Breast epithelium (tissue), 4 donors: ENCODE data around the gene TEX51. TPM values are rescaled to one million over a fixed set of nuclear protein-coding genes. Genes with fewer than 3 reads are reported as not detected.

Experiments
- DNase-seq, 2 donors: peaks; one replicate each; pipeline ENCODE4 v3.0.0-alpha.2; 2019; ENCODE audit warnings: low spot score in 2 of 2
- H3K27ac ChIP-seq, 2 donors: fragments of 200-600 bp; sonication (generic) in 1 of 2; one replicate each; pipeline ENCODE4 v1.5.1; 2016 to 2019; ENCODE audit warnings: mild to moderate bottlenecking in 1 of 2
- H3K27me3 ChIP-seq, 2 donors: fragments of 200-600 bp; sonication (generic) in 1 of 2; one replicate each; pipeline versions ENCODE4 v1.5.1 to v1.6.0; 2017 to 2019; ENCODE audit warnings: control low read depth in 1 of 2, mild to moderate bottlenecking in 1 of 2
- H3K36me3 ChIP-seq: fragments of 200-600 bp; one replicate; pipeline ENCODE4 v1.5.1; 2019
- H3K4me1 ChIP-seq, 2 donors: fragments of 200-600 bp; sonication (generic); one replicate each; pipeline ENCODE4 v1.5.1; 2016 to 2019; ENCODE audit warnings: control low read depth in 1 of 2
- H3K4me3 ChIP-seq, 3 donors: fragments of 200-600 bp; sonication (generic); 1 replicate in 2 of 3; 2 replicates in 1 of 3; pipeline ENCODE4 v1.5.1; 2016 to 2019; ENCODE audit warnings: mild to moderate bottlenecking in 3 of 3, moderate library complexity in 2 of 3
- H3K9me3 ChIP-seq, 2 donors: fragments of 200-600 bp; sonication (generic) in 1 of 2; one replicate each; pipeline ENCODE4 v1.5.1; 2016 to 2019; ENCODE audit warnings: control low read depth in 1 of 2
- POLR2A ChIP-seq: fragments of 450-650 bp; IDR thresholded peaks from one replicate; pipeline ENCODE4 v1.6.1; 2016; ENCODE audit warnings: antibody characterized with exemption, mild to moderate bottlenecking, moderate library complexity
- POLR2AphosphoS5 ChIP-seq, 3 donors: sonication (generic); formaldehyde crosslinking; IDR thresholded peaks; one replicate each; pipeline ENCODE4 v1.6.1; 2017; ENCODE audit warnings: antibody characterized with exemption in 3 of 3
- intact Hi-C: fragments of 100-400 bp; cut with DNase I; formaldehyde crosslinking; loops from one replicate; pipeline ENCODE4 v1.15.1; 2023; ENCODE audit warnings: low total_unique reads
- total RNA-seq, 3 donors: library from RNA; depleted of rRNA; stranded (reverse); fragments of >200 nt; gene quantifications; one replicate each; pipeline ENCODE4 v1.1.0, GENCODE V29; 2016
- TF ChIP-seq, protein P1 (sequence below), 3 donors: fragments of 450-650 bp; IDR thresholded peaks; one replicate each; pipeline ENCODE4 v1.5.1; 2016 to 2017; ENCODE audit warnings: antibody characterized with exemption in 3 of 3, mild to moderate bottlenecking in 3 of 3, moderate library complexity in 3 of 3

Gene TEX51
- total RNA-seq, 3 donors from 2014 or later = not detected

DNA sequence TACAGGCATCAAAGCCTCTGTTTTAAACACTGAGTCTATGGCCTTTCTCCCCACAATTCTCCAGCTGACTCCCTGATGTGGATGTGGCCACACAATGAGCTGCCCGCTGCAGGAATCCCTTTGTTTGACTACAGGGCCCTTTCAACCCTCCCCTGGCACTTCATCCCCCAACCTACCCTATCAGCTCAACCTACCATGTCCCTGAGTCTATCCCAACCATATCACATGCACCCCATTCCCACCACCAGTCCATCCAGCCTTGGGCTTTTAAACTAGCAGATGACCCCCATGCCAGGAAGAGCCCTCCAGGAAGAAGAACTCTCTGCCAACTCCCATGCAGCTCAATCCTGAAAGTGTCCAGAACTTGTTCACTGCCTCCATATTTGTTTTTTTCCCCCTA is 46.9 kb upstream of the TEX51 start:
- no peaks in the 10 kb centered on the region for H3K27me3 ChIP-seq
- TF ChIP-seq POLR2AphosphoS5 (IDR thresholded peaks at IDR 0.05) = no peak
- no peak overlapping the region for H3K27ac ChIP-seq
- no peak overlapping the region for H3K4me3 ChIP-seq
- H3K36me3 ChIP-seq = no peaks in the 10 kb centered on the region
- no peaks in the 10 kb centered on the region for H3K9me3 ChIP-seq
- H3K4me1 ChIP-seq = no peaks in the 10 kb centered on the region
- intact Hi-C loops = no loop called here
- no peak for DNase-seq

- intact Hi-C loops = no loop called here
- H3K9me3 ChIP-seq = no peaks in the 10 kb centered on the region
- no peaks in the 10 kb centered on the region for H3K4me1 ChIP-seq
- no peaks in the 10 kb centered on the region for H3K36me3 ChIP-seq
- H3K27me3 ChIP-seq = no peaks in the 10 kb centered on the region
- no peak overlapping the region for H3K27ac ChIP-seq
- TF ChIP-seq, protein P1, sequence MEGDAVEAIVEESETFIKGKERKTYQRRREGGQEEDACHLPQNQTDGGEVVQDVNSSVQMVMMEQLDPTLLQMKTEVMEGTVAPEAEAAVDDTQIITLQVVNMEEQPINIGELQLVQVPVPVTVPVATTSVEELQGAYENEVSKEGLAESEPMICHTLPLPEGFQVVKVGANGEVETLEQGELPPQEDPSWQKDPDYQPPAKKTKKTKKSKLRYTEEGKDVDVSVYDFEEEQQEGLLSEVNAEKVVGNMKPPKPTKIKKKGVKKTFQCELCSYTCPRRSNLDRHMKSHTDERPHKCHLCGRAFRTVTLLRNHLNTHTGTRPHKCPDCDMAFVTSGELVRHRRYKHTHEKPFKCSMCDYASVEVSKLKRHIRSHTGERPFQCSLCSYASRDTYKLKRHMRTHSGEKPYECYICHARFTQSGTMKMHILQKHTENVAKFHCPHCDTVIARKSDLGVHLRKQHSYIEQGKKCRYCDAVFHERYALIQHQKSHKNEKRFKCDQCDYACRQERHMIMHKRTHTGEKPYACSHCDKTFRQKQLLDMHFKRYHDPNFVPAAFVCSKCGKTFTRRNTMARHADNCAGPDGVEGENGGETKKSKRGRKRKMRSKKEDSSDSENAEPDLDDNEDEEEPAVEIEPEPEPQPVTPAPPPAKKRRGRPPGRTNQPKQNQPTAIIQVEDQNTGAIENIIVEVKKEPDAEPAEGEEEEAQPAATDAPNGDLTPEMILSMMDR (IDR thresholded peaks at IDR 0.05) = no peak
- TF ChIP-seq POLR2AphosphoS5 (IDR thresholded peaks at IDR 0.05) = no peak
- no peak for TF ChIP-seq POLR2A
- no peak for DNase-seq
- H3K4me3 ChIP-seq = no peak overlapping the region
Measured at GRCh38 chr2:126852361-126852760, 46.3 kb upstream of the TEX51 start.

GRCh38 chr2:126855606-126856005 is 43.1 kb upstream of the TEX51 start:
- TF ChIP-seq POLR2A (no peak), POLR2AphosphoS5 (IDR thresholded peaks at IDR 0.05) (no peak)
- TF ChIP-seq, protein P1 (IDR thresholded peaks at IDR 0.05) = no peak
- DNase-seq = no peak
- Histone ChIP-seq H3K4me3 (no peak overlapping the region), H3K4me1 (no peaks in the 10 kb centered on the region), H3K27ac (no peak overlapping the region), H3K27me3 (no peaks in the 10 kb centered on the region), H3K9me3 (no peaks in the 10 kb centered on the region), H3K36me3 (no peaks in the 10 kb centered on the region)
- intact Hi-C loops = no loop called here

DNA sequence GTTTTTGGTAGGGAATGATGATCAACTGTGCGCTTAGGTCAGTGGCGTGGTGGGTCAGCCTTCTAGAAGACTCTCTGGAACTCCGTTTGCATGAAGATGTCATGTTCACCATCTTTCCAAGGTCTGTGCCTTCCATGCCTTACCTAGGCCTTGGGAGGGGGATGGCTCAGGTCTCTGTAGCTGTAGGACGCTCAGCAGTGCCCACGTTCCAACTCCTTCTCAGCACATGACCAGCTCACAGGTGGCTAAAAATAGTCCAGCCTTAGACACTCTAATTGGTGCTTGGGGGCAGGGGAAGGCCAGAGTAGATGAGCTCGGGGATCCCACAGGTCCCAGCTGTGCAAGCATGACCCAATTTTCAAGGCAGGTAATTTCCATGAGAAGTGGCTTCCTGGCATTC is 42.3 kb upstream of the TEX51 start:
- no peak for DNase-seq
- intact Hi-C loops = no loop called here
- no peaks in the 10 kb centered on the region for H3K36me3 ChIP-seq
- no peaks in the 10 kb centered on the region for H3K9me3 ChIP-seq
- no peaks in the 10 kb centered on the region for H3K4me1 ChIP-seq
- no peaks in the 10 kb centered on the region for H3K27me3 ChIP-seq
- H3K4me3 ChIP-seq = no peak overlapping the region
- H3K27ac ChIP-seq = no peak overlapping the region
- no peak for TF ChIP-seq POLR2AphosphoS5 (IDR thresholded peaks at IDR 0.05)
- TF ChIP-seq, protein P1 (IDR thresholded peaks at IDR 0.05) = no peak
- TF ChIP-seq POLR2A = no peak

GRCh38 chr2:126857502-126857901 is 41.2 kb upstream of the TEX51 start:
- H3K9me3 ChIP-seq = no peaks in the 10 kb centered on the region
- H3K4me1 ChIP-seq = no peaks in the 10 kb centered on the region
- no peak overlapping the region for H3K4me3 ChIP-seq
- no peaks in the 10 kb centered on the region for H3K27me3 ChIP-seq
- DNase-seq = no peak
- H3K27ac ChIP-seq = no peak overlapping the region
- no peaks in the 10 kb centered on the region for H3K36me3 ChIP-seq
- intact Hi-C loops = no loop called here
- TF ChIP-seq, protein P1 (IDR thresholded peaks at IDR 0.05) = no peak
- TF ChIP-seq POLR2A = no peak
- TF ChIP-seq POLR2AphosphoS5 (IDR thresholded peaks at IDR 0.05) = no peak

DNA sequence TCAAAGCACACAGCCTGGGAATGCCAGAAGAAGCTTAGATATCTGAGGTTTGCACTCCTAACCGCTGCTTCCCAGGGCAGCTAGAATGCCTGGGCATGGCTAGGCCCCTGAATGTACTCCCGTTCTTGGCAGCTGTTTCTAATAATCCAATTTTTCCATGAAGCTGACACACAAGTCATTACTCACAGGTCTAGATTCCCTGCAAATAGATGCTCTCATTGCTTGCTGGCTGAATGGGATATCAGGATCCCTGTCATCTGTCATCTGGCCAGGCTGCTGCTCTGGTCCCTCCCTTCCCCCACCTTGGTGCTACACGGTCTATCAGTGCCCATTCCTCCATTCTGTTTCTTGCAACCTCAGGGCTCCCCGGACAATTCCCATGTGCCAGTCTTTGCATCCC is 40.7 kb upstream of the TEX51 start:
- Histone ChIP-seq H3K27ac (no peak overlapping the region), H3K4me1 (no peaks in the 10 kb centered on the region), H3K36me3 (no peaks in the 10 kb centered on the region), H3K9me3 (no peaks in the 10 kb centered on the region), H3K4me3 (no peak overlapping the region), H3K27me3 (no peaks in the 10 kb centered on the region)
- intact Hi-C loops = no loop called here
- TF ChIP-seq, protein P1 (IDR thresholded peaks at IDR 0.05) = no peak
- TF ChIP-seq POLR2AphosphoS5 (IDR thresholded peaks at IDR 0.05) (no peak), POLR2A (no peak)
- DNase-seq = no peak
